Stimulated activated CD8-positive, alpha-beta memory T cell treated with anti-CD3 and anti-CD28 coated beads, Interleukin-7, amount 100 ng/mL, for 4 hours (primary cell): ENCODE measurements around the gene ABCA9.
"Not testable (repeated sequence)": the region's sequence is repeated elsewhere in the genome, so short reads cannot be mapped to it uniquely, and the experiment has no call there.

Source experiments
- DNase-seq, 2 donors: peaks; one replicate each; pipeline ENCODE4 v3.0.0-alpha.2; 2020; ENCODE audit warnings: low read depth in 2 of 2

Gene ABCA9

GRCh38 chr17:69030169-69030568 lies 30.6 kb downstream of the ABCA9 start:
- DNase-seq: no peak

- no peak for DNase-seq
Measured at GRCh38 chr17:69018687-69019086, 42.0 kb downstream of the ABCA9 start.

DNA sequence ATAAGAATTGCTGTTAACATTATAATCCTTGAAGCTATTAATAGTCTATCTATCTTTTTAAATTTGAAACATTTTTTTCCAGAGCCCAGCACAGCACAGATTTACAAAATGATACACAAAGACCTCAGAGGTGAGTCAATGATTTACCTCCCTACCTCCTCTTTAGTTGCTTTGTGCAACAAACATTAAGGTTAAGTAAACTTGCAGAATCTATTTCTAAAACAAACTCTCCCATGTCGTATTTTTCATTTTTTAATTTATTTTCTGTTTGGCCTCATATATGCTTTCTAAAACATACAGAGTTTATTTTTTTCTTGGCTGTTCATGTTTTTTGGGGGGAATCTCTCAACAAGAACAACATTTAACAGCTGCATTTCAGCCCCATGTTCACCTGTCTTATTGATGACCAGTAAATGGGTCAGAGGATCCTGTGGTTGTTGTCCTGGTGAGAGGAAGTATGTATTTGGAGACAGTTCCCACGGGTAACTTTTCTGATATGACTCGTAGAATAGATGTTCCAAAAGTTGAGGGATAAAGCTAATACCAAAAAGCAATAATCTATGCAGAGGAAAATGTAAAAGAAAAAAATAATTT lies 42.6 kb downstream of the ABCA9 start:
- no peak for DNase-seq

DNA sequence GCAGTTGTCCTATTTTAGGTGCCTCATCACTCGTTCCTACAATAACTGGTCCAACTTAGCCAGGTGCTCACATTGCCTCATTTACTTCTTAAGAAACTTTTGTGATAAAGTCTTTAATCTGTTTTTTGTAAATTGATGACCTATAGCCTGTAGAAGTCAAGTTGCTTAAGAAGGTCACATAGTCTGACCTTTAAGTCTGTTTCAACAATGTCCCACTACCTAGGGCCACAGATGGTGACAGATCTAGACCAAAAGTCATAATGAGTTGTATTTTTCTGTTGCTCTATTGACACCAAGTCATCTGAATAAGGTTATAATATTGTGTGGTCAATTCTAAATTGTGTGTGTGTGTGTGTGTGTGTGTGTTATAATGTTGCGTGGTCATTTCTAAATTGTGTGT lies 45.1 kb downstream of the ABCA9 start:
- DNase-seq: no peak

GRCh38 chr17:69012895-69013805 lies 47.6 kb downstream of the ABCA9 start:
- DNase-seq: no peak

GRCh38 chr17:69009930-69010329 lies 50.8 kb downstream of the ABCA9 start:
- DNase-seq: no peak

DNA sequence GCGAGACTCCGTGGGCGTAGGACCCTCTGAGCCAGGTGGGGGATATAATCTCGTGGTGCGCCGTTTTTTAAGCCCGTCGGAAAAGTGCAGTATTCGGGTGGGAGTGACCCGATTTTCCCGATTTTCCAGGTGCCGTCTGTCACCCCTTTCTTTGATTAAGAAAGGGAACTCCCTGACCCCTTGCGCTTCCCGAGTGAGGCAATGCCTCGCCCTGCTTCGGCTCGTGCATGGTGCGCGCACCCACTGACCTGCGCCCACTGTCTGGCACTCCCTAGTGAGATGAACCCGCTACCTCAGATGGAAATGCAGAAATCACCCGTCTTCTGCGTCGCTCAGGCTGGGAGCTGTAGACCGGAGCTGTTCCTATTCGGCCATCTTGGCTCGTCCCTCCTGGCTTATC lies 56.0 kb downstream of the ABCA9 start:
- not testable (repeated sequence) for DNase-seq

- DNase-seq: not testable (repeated sequence)
Measured at GRCh38 chr17:68999743-69000142, 61.0 kb downstream of the ABCA9 start.

GRCh38 chr17:68993112-68993511 lies 67.6 kb downstream of the ABCA9 start:
- no peak for DNase-seq

- DNase-seq: no peak
Measured at GRCh38 chr17:68987966-68988365, 72.8 kb downstream of the ABCA9 start.

DNA sequence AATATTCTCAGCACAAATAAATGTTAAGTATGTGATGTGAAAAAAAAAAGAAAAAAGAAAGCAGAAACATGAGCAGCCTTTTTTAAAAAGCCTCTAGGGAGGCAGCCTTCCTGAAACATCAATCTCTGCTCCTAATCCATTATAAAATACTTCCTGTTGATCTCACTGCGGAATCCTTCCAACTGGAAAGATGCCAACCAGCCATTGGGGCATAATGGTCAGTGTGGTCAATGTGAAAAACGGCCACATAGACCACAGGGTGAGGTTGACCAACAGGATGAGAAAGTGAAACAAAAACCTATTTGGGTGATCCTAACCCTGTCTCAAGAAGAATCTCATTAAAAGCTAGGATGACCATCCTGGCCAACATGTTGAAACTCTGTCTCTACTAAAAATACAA lies 79.4 kb downstream of the ABCA9 start:
- DNase-seq: no peak

DNA sequence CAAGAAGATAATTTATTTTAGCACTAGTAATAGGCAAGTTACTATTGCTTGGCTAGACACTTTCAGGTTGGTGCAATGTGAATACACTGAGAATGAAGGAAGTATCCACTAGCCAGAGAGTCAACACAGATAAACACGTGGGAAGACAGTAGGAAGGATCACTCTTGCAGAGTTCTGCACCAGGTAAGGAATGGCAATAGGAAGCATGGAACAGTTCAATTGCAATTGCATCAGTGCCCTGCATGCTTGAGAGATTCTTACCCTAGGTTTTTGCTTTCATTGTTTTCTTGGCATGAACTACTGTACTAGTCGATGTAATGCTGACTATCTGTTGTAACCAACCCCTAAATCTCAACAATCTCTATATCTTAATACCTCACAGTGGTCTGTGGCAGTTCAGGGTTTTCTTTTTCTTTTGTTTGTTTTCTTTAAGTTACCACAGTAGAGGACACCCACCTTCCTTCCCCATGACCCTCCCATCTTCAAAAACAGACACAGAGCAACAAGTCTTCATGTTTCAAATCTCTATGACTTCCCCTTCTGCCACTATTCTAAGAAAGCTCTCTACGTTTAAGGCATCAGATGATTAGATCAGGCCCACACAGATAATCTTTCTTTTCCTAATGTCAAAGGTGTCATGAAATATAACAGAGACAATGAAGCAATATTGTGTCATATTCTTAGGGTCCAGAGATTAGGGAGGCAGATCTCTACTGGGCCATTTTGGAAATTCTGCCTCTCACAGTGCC lies 87.5 kb downstream of the ABCA9 start:
- DNase-seq: no peak

- DNase-seq: no peak
Measured at GRCh38 chr17:68972119-68972704, 88.5 kb downstream of the ABCA9 start.

GRCh38 chr17:68969101-68969500 lies 91.6 kb downstream of the ABCA9 start:
- no peak for DNase-seq

DNA sequence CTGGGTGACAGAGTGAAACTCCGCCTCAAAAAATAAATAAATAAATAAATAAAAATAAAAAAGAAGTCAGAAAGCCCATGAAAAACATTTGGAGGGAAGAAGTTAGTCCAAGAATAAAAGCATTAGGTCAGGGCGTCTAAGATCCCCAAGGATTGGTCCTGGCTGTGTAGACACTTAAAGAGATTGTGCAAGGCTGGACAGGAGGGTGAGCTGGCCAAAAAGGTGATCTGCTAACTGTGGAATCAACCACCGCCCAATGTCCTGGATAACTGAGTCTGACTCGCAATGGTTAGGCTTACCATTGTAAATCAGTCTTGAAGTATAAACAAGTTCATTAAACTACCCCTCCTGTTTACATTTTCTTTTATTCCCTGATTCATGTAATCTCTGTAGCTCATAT lies 96.8 kb downstream of the ABCA9 start:
- no peak for DNase-seq

DNA sequence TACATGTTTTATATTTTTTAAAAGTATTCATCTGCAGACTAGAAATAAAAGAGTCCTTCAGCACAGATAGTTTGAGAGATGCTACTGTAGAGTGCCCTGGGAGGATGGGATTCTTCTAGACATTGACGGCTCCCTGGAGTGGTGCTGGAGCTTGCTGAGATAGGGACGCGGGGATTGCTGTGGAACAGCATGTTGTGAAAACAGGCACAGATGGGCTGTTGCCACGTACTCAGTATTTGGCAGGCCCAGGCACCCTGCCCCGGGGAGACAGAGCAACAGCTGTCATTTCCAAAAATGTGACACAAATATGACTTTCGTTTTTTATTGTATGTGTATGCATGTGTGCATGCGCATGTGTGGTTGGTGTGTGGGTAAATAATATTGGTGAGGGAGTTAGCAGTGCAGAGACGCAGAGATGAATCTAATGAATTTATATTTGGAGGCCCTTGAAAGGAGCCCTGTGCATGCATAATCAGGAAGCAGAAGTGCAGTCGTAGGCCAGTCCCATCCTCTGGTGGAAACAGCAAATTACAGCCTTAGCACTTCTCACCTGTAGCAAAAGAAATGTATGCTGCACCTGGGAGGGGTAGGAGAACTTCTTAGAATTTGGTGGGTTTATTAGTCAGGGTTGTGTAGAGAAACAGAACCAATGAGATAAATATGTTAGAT lies 99.4 kb downstream of the ABCA9 start:
- no peak for DNase-seq

DNA sequence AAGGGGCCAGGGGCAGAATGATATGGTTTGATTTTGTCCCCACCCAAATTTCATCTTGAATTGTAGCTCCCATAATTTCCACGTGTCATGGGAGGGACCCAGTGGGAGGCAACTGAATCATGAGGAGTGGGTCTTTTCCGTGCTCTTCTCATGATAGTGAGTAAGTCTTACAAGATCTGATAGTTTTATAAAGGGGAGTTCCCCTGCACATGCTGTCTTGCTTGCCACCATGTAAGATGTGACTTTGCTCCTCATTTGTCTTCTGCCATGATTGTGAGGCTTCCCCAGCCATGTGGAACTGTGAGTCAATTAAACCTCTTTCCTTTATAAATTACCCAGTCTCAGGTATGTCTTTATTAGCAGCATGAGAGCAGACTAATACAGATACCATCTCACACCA lies 101.6 kb downstream of the ABCA9 start:
- not testable (repeated sequence) for DNase-seq

- DNase-seq: no peak
Measured at GRCh38 chr17:68957944-68958343, 102.8 kb downstream of the ABCA9 start.

- no peak for DNase-seq
Measured at GRCh38 chr17:68955181-68955841, 105.4 kb downstream of the ABCA9 start, which contains the start of gene ABCA8. ABCA8 (minus strand) TSS chr17:68955392; CDS start chr17:68942034, 13,358 bp downstream.

DNA sequence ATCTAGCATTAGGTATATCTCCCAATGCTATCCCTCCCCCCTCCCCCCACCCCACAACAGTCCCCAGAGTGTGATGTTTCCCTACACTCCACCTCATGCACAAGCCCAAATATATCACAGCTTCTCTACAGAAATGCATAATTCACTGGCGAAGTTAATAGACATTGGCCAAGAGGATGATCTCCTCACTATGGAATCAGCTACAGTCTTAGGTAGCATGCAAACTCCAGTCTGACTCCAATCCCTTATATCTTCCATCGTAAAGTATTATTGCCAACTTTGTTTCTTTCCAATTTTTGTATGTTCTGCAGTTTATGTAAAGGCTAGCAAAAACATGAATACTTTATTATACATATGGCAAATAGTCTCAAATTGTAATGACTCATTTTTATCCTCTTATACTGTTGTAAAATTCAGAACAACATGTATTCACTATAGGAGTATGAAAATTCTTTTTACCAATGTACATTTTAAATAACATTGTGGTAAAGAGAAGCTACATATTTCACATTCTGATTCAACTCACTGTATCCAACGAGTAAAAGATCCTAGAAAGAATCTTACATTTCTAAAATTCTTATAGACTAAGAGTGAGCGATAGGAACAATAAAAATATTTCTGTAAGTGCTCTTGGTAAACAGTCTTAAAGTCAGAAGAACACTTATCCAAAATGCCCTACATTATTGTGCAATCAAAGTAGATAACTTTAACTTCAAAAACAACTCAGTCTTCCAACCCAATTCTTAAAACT lies 106.4 kb downstream of the ABCA9 start:
- DNase-seq: no peak
